KMS-11 (cell line): ENCODE data around the gene PTPN1.
"Not testable (repeated sequence)": the region's sequence is repeated elsewhere in the genome, so short reads cannot be mapped to it uniquely, and the experiment has no call there.

Experiments
- H2AFZ ChIP-seq: fragments of 200-600 bp; sonication (generic); 2 replicates; pipeline ENCODE4 v1.6.1; 2016; ENCODE audit warnings: antibody characterized with exemption, mixed run types, low read depth
- H3K27ac ChIP-seq: fragments of 200-600 bp; sonication (generic); 2 replicates; pipeline ENCODE4 v1.6.1; 2016; ENCODE audit warnings: mild to moderate bottlenecking, mixed run types
- H3K27me3 ChIP-seq: fragments of 200-600 bp; sonication (generic); 2 replicates; pipeline ENCODE4 v1.6.1; 2017; ENCODE audit warnings: mild to moderate bottlenecking, low read depth, mixed run types, moderate library complexity; ENCODE audit not compliant: insufficient read depth
- H3K36me3 ChIP-seq: fragments of 200-600 bp; sonication (generic); 2 replicates; pipeline ENCODE4 v1.6.1; 2017; ENCODE audit warnings: mild to moderate bottlenecking, mixed run types; ENCODE audit not compliant: insufficient read depth
- H3K4me1 ChIP-seq: fragments of 200-600 bp; sonication (generic); 2 replicates; pipeline ENCODE4 v1.6.1; 2016; ENCODE audit warnings: mild to moderate bottlenecking, low read depth, mixed run types; ENCODE audit not compliant: poor library complexity, severe bottlenecking
- H3K4me2 ChIP-seq: fragments of 200-600 bp; sonication (generic); 2 replicates; pipeline ENCODE4 v1.7.0; 2016; ENCODE audit warnings: mild to moderate bottlenecking, mixed run types
- H3K4me3 ChIP-seq: fragments of 200-600 bp; sonication (generic); IDR thresholded peaks from 2 replicates; pipeline ENCODE4 v1.6.1; 2017; ENCODE audit warnings: low read depth, low read length, mixed read lengths; ENCODE audit not compliant: insufficient read depth
- H3K79me2 ChIP-seq: fragments of 200-600 bp; sonication (generic); 2 replicates; pipeline ENCODE4 v1.6.1; 2016; ENCODE audit warnings: low read depth, mixed run types; ENCODE audit not compliant: insufficient read depth
- H3K9ac ChIP-seq: fragments of 200-600 bp; sonication (generic); 2 replicates; pipeline ENCODE4 v1.6.1; 2016; ENCODE audit warnings: mild to moderate bottlenecking, mixed run types
- H4K20me1 ChIP-seq: fragments of 200-600 bp; sonication (generic); 2 replicates; pipeline ENCODE4 v1.6.1; 2016; ENCODE audit warnings: mild to moderate bottlenecking, mixed run types; ENCODE audit not compliant: insufficient read depth
- TF ChIP-seq, protein P1 (sequence below): fragments of 200-600 bp; sonication (generic); conservative IDR thresholded peaks from 2 replicates; pipeline ENCODE4 v1.6.1; 2017; ENCODE audit warnings: low read depth, mild to moderate bottlenecking, antibody characterized with exemption, low read length, moderate library complexity, mixed read lengths

Gene PTPN1

DNA sequence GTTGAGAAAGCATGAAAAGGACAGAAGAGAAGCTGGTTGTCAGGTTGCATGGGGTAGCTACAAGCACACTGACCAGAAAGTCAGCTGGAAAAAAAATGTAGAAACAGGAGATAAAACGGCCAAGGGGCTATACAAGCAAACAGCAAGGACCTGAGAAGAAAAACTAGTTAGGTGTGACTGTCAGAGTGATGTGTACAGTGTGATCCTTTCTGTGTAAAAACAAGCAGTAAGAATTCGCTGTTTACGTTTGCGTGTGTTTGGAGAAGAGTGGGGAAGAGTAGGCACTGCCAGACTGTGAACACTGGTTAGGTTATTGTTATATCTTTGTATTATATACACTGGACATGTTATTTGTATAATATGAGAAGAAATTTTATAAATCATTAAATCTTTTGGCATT, 28.1 kb downstream of the PTPN1 start:
- Histone ChIP-seq H3K4me2 (no peak overlapping the region), H3K4me1 (no peaks in the 10 kb centered on the region), H3K79me2 (peaks cover 20% of the 10 kb centered on the region; the same call in 1 of the 2 replicates), H3K9ac (no peak overlapping the region), H3K27ac (no peak overlapping the region), H2AFZ (no peak overlapping the region), H3K4me3 (no peak overlapping the region), H3K36me3 (no peaks in the 10 kb centered on the region), H4K20me1 (no peaks in the 10 kb centered on the region), H3K27me3 (no peaks in the 10 kb centered on the region)
- TF ChIP-seq, protein P1, sequence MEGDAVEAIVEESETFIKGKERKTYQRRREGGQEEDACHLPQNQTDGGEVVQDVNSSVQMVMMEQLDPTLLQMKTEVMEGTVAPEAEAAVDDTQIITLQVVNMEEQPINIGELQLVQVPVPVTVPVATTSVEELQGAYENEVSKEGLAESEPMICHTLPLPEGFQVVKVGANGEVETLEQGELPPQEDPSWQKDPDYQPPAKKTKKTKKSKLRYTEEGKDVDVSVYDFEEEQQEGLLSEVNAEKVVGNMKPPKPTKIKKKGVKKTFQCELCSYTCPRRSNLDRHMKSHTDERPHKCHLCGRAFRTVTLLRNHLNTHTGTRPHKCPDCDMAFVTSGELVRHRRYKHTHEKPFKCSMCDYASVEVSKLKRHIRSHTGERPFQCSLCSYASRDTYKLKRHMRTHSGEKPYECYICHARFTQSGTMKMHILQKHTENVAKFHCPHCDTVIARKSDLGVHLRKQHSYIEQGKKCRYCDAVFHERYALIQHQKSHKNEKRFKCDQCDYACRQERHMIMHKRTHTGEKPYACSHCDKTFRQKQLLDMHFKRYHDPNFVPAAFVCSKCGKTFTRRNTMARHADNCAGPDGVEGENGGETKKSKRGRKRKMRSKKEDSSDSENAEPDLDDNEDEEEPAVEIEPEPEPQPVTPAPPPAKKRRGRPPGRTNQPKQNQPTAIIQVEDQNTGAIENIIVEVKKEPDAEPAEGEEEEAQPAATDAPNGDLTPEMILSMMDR: no peak

DNA sequence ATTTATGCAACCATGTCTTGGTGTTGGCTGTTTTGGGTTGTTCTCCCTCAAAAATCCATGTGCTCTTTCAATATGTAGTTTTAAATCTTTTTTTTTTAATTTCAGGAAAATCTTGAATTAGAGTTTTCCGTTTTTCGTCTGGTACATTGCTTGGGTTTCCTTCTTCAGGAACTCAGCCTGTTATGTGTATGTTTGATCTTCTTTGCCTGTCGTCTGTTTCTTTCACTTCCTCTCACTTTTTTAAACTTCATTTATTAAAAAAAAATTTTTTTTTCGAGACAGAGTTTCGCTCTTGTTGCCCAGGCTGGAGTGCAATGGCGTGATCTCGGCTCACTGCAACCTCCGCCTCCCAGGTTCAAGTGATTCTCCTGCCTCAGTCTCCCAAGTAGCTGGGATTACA, 29.6 kb downstream of the PTPN1 start:
- H3K36me3 ChIP-seq, H3K4me2 ChIP-seq, H2AFZ ChIP-seq, H4K20me1 ChIP-seq, H3K27me3 ChIP-seq, H3K4me3 ChIP-seq, H3K4me1 ChIP-seq, H3K9ac ChIP-seq, H3K27ac ChIP-seq: not testable (repeated sequence)
- peaks cover 10% of the 10 kb centered on the region; the same call in 1 of the 2 replicates for H3K79me2 ChIP-seq

DNA sequence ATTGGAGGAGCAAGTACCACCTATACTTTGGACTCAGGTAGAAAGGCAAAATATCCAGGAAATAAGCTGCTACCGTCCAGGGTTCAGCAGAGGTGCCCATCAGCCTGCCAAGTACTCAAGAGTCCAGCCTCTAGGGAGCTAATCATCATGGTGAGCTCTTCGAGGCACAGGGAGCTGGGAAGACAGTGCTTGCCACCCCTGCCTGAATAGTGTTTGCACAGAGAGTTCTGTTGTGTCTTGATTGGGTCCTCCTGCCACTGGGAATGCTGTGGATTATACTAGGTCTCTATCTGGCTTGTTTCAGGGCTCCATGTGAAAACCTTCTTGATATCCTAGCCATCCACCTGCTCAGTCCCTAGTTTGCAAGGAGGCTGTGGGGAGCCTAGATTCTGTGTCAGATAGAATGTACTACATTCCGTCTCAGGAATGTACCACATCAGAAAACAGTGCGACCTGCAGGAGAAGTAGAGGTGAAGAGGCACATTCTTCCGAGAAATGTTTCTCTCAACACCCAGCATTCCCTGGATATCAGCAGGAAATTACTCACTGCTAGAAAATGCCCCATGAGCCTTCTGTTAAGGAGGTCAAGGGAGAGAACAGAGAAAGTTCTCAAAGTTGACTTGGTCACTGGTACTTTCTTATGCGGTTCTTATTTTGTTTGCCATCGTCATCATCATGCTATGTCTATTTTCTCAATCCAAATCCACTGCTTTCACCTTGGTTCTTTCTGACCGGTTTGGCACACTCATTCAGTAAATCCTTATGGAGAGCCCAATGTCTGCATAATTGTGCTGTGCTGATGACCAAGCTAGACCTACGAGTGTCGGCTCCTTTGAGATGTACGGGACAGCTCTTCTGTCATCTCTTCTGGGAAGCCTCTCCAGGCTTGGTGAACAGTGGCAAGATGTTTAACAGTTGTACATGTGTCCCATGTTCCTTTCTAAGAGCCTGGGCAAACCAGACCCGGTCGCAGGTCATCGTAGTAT, 30.7 kb downstream of the PTPN1 start:
- H4K20me1 ChIP-seq: no peaks in the 10 kb centered on the region
- H3K27ac ChIP-seq: no peak overlapping the region
- no peak overlapping the region for H3K9ac ChIP-seq
- H3K4me3 ChIP-seq: no peak overlapping the region
- H3K4me1 ChIP-seq: no peaks in the 10 kb centered on the region
- H3K27me3 ChIP-seq: no peaks in the 10 kb centered on the region
- no peak overlapping the region for H2AFZ ChIP-seq
- no peak overlapping the region for H3K4me2 ChIP-seq
- no peaks in the 10 kb centered on the region for H3K36me3 ChIP-seq
- TF ChIP-seq, protein P1: no peak
- peaks cover 10% of the 10 kb centered on the region; the same call in 1 of the 2 replicates for H3K79me2 ChIP-seq

DNA sequence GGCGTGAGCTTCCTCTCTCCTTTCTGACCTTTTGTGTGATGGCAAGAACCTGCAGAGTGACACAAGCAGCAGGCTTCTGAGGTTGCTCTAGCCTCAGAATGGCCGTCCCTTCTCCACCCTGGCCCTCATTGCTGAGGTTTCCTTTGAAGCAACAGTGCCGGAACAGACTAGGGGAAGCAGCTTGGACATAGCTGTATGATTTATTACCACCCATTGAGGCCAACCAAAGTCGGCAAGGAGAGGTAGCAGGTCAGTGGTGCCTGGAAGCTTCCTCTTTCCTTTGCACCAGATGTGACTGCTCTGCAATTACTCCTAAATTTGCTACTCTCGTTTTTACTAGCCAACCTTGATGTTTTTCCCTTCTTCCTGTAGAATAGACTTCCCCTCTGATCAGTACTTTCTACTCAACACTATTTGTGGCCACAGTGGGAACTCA, 31.4 kb downstream of the PTPN1 start:
- no peaks in the 10 kb centered on the region for H3K27me3 ChIP-seq
- H3K27ac ChIP-seq: no peak overlapping the region
- no peak overlapping the region for H2AFZ ChIP-seq
- H3K36me3 ChIP-seq: no peaks in the 10 kb centered on the region
- TF ChIP-seq, protein P1: no peak
- H3K79me2 ChIP-seq: peaks cover 10% of the 10 kb centered on the region; the same call in 1 of the 2 replicates
- H4K20me1 ChIP-seq: no peaks in the 10 kb centered on the region
- no peak overlapping the region for H3K9ac ChIP-seq
- no peak overlapping the region for H3K4me2 ChIP-seq
- no peak overlapping the region for H3K4me3 ChIP-seq
- H3K4me1 ChIP-seq: peaks cover 4% of the 10 kb centered on the region

GRCh38 chr20:50543326-50543725, 33.1 kb downstream of the PTPN1 start:
- TF ChIP-seq, protein P1: no peak
- Histone ChIP-seq H4K20me1 (no peaks in the 10 kb centered on the region), H3K4me1 (peaks cover 6% of the 10 kb centered on the region), H3K27me3 (no peaks in the 10 kb centered on the region), H3K79me2 (peaks cover 7% of the 10 kb centered on the region; the same call in 1 of the 2 replicates), H2AFZ (no peak overlapping the region), H3K4me2 (no peak overlapping the region), H3K4me3 (no peak overlapping the region), H3K36me3 (no peaks in the 10 kb centered on the region), H3K9ac (no peak overlapping the region), H3K27ac (no peak overlapping the region)
